22Rv1 (cell line): ENCODE measurements around the gene ASPSCR1.

Experiments used
- H3K27ac ChIP-seq: fragments of 450-650 bp; 2 replicates; pipeline ENCODE4 v1.5.1; 2017
- ZFX ChIP-seq: fragments of 450-650 bp; IDR thresholded peaks from 2 replicates; pipeline ENCODE4 v1.6.1; 2017; ENCODE audit warnings: antibody characterized with exemption, borderline replicate concordance
- TF ChIP-seq, protein P1 (sequence below): fragments of 450-650 bp; IDR thresholded peaks from 2 replicates; pipeline ENCODE4 v1.5.1; 2017; ENCODE audit warnings: mild to moderate bottlenecking

Gene ASPSCR1

DNA sequence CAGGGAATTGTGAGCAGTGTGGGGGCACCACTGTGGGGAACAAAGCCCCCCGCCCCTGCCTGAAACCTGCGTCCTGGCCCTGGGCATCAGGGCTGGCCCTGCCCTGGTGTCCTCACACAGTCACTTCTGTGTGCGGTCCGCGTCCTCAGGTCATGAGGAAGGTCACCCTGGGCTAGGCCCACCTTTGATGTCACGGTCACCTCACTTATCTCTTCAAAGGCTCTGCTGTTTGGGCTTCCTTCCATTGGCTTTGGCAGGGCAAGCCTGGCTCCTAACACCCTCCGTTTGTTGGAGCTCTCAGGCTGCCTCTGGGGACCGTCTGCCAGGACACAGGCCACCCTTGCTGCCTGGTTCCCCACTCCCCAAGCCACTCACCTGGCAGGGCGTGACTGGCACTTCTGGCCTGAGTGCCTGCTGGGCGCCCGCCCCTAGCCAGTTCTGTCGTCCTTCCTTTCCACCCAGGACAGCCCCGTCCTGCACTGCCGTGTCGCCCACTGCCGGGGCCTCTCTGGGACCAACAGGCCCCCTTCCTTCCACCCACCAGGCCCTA is 36.4 kb downstream of the ASPSCR1 start:
- H3K27ac ChIP-seq: no peak overlapping the region
- TF ChIP-seq, protein P1, sequence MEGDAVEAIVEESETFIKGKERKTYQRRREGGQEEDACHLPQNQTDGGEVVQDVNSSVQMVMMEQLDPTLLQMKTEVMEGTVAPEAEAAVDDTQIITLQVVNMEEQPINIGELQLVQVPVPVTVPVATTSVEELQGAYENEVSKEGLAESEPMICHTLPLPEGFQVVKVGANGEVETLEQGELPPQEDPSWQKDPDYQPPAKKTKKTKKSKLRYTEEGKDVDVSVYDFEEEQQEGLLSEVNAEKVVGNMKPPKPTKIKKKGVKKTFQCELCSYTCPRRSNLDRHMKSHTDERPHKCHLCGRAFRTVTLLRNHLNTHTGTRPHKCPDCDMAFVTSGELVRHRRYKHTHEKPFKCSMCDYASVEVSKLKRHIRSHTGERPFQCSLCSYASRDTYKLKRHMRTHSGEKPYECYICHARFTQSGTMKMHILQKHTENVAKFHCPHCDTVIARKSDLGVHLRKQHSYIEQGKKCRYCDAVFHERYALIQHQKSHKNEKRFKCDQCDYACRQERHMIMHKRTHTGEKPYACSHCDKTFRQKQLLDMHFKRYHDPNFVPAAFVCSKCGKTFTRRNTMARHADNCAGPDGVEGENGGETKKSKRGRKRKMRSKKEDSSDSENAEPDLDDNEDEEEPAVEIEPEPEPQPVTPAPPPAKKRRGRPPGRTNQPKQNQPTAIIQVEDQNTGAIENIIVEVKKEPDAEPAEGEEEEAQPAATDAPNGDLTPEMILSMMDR: no peak
- no peak for TF ChIP-seq ZFX

DNA sequence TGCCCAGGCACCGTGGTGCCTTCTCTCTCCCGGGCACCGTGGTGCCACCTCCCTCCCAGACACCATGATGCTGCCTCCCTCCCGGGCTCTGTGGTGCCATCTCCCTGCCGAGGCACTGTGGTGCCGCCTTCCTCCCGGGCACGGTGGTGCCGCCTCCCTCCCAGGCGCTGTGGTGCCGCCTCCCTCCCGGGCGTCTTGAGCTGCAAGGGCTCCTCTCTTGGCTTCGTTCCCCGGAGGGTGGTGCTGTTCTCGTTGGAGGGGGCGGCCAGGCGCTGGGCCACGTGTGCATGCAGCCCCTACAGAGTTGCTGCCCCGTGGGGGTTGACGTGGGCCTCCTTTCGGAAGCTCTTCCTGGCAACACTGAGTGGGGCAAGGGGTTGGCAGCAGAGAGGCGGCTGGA is 37.0 kb downstream of the ASPSCR1 start:
- no peak for TF ChIP-seq ZFX
- TF ChIP-seq, protein P1: peak; percentile 30
- H3K27ac ChIP-seq: no peak overlapping the region

GRCh38 chr17:82014971-82015310 is 37.5 kb downstream of the ASPSCR1 start:
- no peak overlapping the region for H3K27ac ChIP-seq
- TF ChIP-seq, protein P1: no peak
- TF ChIP-seq ZFX: no peak

- H3K27ac ChIP-seq: no peak overlapping the region
Measured at GRCh38 chr17:82015311-82015971, 38.0 kb downstream of the ASPSCR1 start.

GRCh38 chr17:82016061-82016874 is 38.8 kb downstream of the ASPSCR1 start:
- no peak overlapping the region for H3K27ac ChIP-seq
- no peak for TF ChIP-seq ZFX
- TF ChIP-seq, protein P1: no peak

More at GRCh38 chr17:82015311-82015971, 38.0 kb downstream of the ASPSCR1 start:
- TF ChIP-seq, protein P1: no peak

DNA sequence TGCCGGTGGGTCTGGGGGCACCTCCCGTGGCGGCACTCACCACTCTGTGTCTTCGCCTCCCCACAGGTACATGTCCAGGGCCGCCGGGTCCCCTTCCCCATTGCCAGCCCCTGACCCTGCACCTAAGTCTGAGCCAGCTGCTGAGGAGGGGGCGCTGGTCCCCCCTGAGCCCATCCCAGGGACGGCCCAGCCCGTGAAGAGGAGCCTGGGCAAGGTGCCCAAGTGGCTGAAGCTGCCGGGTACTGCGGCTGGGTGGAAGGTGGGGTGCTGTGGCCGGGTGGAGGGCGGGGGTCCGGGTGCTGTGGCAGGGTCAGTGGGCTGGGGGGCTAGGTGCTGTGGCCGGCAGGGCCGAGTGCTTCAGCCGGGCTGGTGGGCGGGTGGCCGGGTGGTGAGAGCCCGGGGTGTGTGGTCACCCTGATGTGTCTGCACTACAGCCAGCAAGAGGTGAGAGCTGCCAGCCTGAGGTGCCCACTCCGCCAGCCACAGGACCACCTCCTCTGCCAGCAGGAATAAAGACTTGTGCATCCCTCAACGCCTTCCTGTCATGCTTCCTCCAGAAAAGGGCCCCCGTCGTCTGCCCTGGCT is 39.5 kb downstream of the ASPSCR1 start:
- H3K27ac ChIP-seq: peak overlapping the region; percentile 49; the same call in 1 of the 2 replicates
- no peak for TF ChIP-seq ZFX
- TF ChIP-seq, protein P1: no peak
